A204.1 (cell line): Measurements from ENCODE around the gene NOCT.
A peak's percentile ranks its signal among the peaks of the same experiment; 100 is the strongest.
"Not testable (repeated sequence)": the region's sequence is repeated elsewhere in the genome, so short reads cannot be mapped to it uniquely, and the experiment has no call there.

Experiments used
- FAIRE-seq: peaks from 2 replicates; lab custom pipeline; 2012; peaks lifted over from hg19 to GRCh38; lab: Jason Lieb, UNC

NOCT gene

GRCh38 chr4:139048026-139048425, 32.4 kb downstream of the NOCT start:
- FAIRE-seq: no peak

GRCh38 chr4:139050446-139050845, 34.9 kb downstream of the NOCT start:
- no peak for FAIRE-seq

- FAIRE-seq: no peak
Measured at GRCh38 chr4:139053909-139054308, 38.3 kb downstream of the NOCT start.

- FAIRE-seq: no peak
Measured at GRCh38 chr4:139054791-139055505, 39.4 kb downstream of the NOCT start.

- FAIRE-seq: not testable (repeated sequence)
Measured at GRCh38 chr4:139059026-139059425, 43.4 kb downstream of the NOCT start.

GRCh38 chr4:139060591-139060990, 45.0 kb downstream of the NOCT start:
- no peak for FAIRE-seq

GRCh38 chr4:139076016-139076744, 60.6 kb downstream of the NOCT start:
- FAIRE-seq: peak; percentile 46

GRCh38 chr4:139077567-139078355, 62.2 kb downstream of the NOCT start:
- FAIRE-seq: no peak

- FAIRE-seq: no peak
Measured at GRCh38 chr4:139078926-139079325, 63.3 kb downstream of the NOCT start.

- FAIRE-seq: peak; percentile 96
Measured at GRCh38 chr4:139082750-139083606, 67.4 kb downstream of the NOCT start.

GRCh38 chr4:139083607-139083955, 68.0 kb downstream of the NOCT start:
- no peak for FAIRE-seq

- FAIRE-seq: no peak
Measured at GRCh38 chr4:139083956-139084803, 68.6 kb downstream of the NOCT start.

GRCh38 chr4:139084804-139085093, 69.2 kb downstream of the NOCT start:
- FAIRE-seq: no peak

- peak; percentile 90 for FAIRE-seq
Measured at GRCh38 chr4:139085141-139085540, 69.6 kb downstream of the NOCT start.

GRCh38 chr4:139092271-139092670, 76.7 kb downstream of the NOCT start:
- FAIRE-seq: no peak
